Esophagus (tissue), 2 donors: ENCODE measurements around the gene SLC2A11. TPM values are rescaled to one million over a fixed set of nuclear protein-coding genes. Genes with fewer than 3 reads are reported as not detected.

Experiments
- H3K27ac ChIP-seq, 2 donors: one replicate each; pipeline ENCODE4 v1.5.1; 2013; ENCODE audit warnings: low read depth in 2 of 2, mild to moderate bottlenecking in 2 of 2, inconsistent platforms in 1 of 2, low read length in 1 of 2, moderate library complexity in 1 of 2
- H3K27me3 ChIP-seq, 2 donors: one replicate each; pipeline ENCODE4 v1.6.1; 2013; ENCODE audit warnings: low read length in 2 of 2, control low read depth in 1 of 2, mild to moderate bottlenecking in 1 of 2; ENCODE audit not compliant: insufficient read depth in 2 of 2, control insufficient read depth in 1 of 2
- H3K36me3 ChIP-seq, 2 donors: one replicate each; pipeline ENCODE4 v1.6.1; 2013; ENCODE audit warnings: low read length in 1 of 2; ENCODE audit not compliant: control insufficient read depth in 2 of 2, insufficient read depth in 2 of 2
- H3K4me1 ChIP-seq, 2 donors: one replicate each; pipeline ENCODE4 v1.6.1; 2013; ENCODE audit warnings: low read length in 1 of 2; ENCODE audit not compliant: control insufficient read depth in 2 of 2, insufficient read depth in 2 of 2
- H3K4me3 ChIP-seq, 2 donors: one replicate each; pipeline ENCODE4 v1.5.1; 2013; ENCODE audit warnings: low read length in 2 of 2, mild to moderate bottlenecking in 2 of 2, low read depth in 1 of 2, moderate library complexity in 1 of 2
- H3K9me3 ChIP-seq, 2 donors: one replicate each; pipeline ENCODE4 v1.6.1; 2013; ENCODE audit warnings: mild to moderate bottlenecking in 2 of 2, low read depth in 1 of 2, low read length in 1 of 2, moderate library complexity in 1 of 2; ENCODE audit not compliant: control insufficient read depth in 2 of 2, insufficient read depth in 1 of 2
- WGBS, 2 donors: extraction: QIAGEN DNeasy Blood & Tissue Kit; methylation state at CpG; one replicate each; pipeline ENCODE4 v1.1.7; 2013; 5-methylcytosine and 5-hydroxymethylcytosine counted together
- polyA plus RNA-seq, 2 donors: library from polyadenylated mRNA; stranded (reverse); fragments of 200-250 nt; gene quantifications; one replicate each; pipeline ENCODE4 v1.2.3, GENCODE V29; 2013
- donor health status: healthy with polysubstance abuse.
- donor health status: Bipolar disorder and iron deficiency.

The SLC2A11 gene
- polyA plus RNA-seq, 2 donors: 2.5 to 3.9 TPM

DNA sequence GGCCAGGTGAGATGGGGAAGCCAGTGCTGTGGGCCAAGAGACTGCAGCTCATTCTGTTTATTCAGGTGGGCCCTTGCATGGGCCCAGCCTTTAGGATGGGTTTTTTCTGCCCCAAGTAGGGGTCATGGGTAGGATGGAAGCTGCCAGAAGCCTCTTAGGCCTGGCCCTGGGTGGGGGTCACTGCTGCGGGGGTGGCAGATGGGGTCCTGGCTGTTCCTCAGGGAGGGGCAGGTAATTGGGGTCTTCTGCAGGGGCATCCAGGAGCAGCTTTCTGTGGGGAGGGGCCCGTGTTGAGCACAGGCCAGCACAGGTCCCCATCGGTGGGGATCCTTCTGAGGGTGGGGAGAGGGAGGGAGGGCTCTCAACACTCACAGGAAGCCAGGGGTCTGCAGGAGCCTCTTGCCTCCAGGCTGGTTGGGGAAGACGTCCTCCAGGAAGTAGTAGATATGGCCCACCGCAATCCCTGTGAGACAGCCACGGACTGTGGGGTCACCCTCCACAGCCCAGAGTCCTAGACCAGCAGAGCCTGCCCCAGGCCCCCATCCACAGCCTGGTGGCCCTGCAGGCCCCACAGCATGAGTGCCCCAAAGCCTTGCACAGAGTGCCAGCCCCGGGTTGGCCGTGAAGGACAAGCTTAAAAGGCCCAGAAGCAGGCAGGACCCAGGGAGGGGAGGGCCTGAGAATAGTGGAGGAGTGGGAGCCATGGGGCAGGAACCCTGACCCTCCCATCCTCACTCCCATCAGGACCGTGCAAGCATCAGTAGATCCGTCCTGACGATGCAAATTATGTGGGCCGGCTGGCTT lies 20.8 kb upstream of the SLC2A11 start:
- WGBS, 2 donors: 80 to 84% methylated on average over 12 of the region's 12 CpGs
- H3K36me3 ChIP-seq: peaks cover 20 to 31% of the 10 kb centered on the region in 2 donors
- H3K27me3 ChIP-seq: no peaks in the 10 kb centered on the region
- H3K4me3 ChIP-seq: no peak overlapping the region
- H3K4me1 ChIP-seq: peaks cover 0 to 6% of the 10 kb centered on the region in 2 donors
- H3K9me3 ChIP-seq: no peaks in the 10 kb centered on the region
- H3K27ac ChIP-seq: no peak overlapping the region

- WGBS, 2 donors: 71 to 87% methylated on average over 12 of the region's 12 CpGs
- Histone ChIP-seq H3K4me3 (no peak overlapping the region), H3K27me3 (no peaks in the 10 kb centered on the region), H3K27ac (no peak overlapping the region), H3K4me1 (peaks cover 0 to 6% of the 10 kb centered on the region in 2 donors), H3K9me3 (no peaks in the 10 kb centered on the region), H3K36me3 (peaks cover 20 to 28% of the 10 kb centered on the region in 2 donors)
Measured at GRCh38 chr22:23837496-23837859, 20.2 kb upstream of the SLC2A11 start.

DNA sequence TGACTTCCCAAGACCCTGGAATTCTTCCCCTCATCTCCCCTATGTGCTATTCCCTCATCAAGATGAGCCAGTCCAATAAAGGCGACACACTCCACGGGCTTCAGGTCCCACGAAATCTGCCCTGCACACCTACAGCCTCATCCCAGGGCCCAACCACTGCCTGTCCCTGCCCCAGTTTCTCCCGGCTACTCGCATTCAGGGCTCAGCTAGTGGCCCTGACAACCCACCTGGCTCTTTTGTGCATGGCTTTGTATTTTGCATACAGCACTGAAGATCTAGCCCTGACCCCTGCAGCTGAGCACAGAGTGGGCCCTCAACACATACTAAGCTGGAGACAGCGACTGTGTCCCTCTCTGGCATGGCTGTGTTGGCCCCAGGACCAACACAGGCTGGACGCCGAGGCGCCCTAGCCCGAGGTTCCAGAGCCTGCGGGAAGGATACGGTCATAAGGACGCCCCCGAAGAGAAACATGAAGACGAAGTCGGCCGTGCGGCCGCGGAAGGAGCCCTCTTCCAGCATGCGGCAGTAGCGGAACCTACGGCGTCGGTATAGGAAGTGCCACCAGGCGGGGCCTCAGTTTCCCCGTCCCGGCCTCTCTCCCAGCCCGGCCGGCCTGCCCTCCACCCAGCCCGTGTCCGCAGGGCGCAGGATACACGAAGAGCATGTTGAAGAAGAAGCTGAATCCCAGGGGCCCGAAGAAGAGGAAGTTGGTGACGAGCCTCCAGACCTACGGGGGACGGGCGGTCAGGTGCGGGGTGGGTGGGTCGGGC lies 19.6 kb upstream of the SLC2A11 start:
- no peak overlapping the region for H3K4me3 ChIP-seq

GRCh38 chr22:23838681-23839468 lies 18.8 kb upstream of the SLC2A11 start, which contains the start of gene DERL3:
Gene DERL3 (minus strand): TSS chr22:23839006. CDS start chr22:23838987, 19 bp downstream.
- H3K27me3 ChIP-seq: no peaks in the 10 kb centered on the region
- no peak within 1 kb of the TSS for H3K27ac ChIP-seq
- peak within 1 kb of the TSS in 1 of 2 donors; percentile 46 for H3K4me3 ChIP-seq
- WGBS, 2 donors: 3 to 6% methylated on average over 62 to 70 of the region's 70 CpGs
- peaks cover 0 to 6% of the 10 kb centered on the region in 2 donors for H3K4me1 ChIP-seq
- H3K36me3 ChIP-seq: peaks cover 11 to 15% of the 10 kb centered on the region in 2 donors
- H3K9me3 ChIP-seq: no peaks in the 10 kb centered on the region

More for the DNA sequence above, 19.6 kb upstream of the SLC2A11 start:
- Histone ChIP-seq H3K36me3 (peaks cover 19 to 23% of the 10 kb centered on the region in 2 donors), H3K27me3 (no peaks in the 10 kb centered on the region), H3K4me1 (peaks cover 0 to 6% of the 10 kb centered on the region in 2 donors), H3K9me3 (no peaks in the 10 kb centered on the region), H3K27ac (no peak overlapping the region)
- 31 to 46% methylated on average over 41 of the region's 41 CpGs for WGBS, 2 donors

DNA sequence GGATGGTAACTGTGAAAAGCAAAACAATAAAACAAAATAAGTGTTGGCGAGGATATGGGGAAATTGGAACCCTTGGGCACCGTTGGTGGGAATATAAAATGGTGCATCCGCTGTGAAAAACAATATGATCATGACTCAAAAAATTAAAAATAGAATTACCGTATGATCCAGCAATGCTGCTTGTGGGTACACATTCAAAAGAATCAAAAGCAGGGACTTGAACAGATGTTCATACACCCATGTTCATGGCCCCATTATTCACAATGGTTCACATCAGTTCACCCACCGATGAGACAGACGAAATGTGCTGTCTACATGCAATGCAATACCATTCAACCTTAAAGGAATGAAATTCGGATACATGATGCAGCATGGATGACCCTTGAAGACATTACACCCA lies 17.6 kb upstream of the SLC2A11 start:
- 74 to 76% methylated on average over 7 of the region's 7 CpGs for WGBS, 2 donors
- no peaks in the 10 kb centered on the region for H3K9me3 ChIP-seq
- no peaks in the 10 kb centered on the region for H3K27me3 ChIP-seq
- no peak overlapping the region for H3K4me3 ChIP-seq
- peaks cover 0 to 6% of the 10 kb centered on the region in 2 donors for H3K4me1 ChIP-seq
- H3K36me3 ChIP-seq: peaks cover 5 to 8% of the 10 kb centered on the region in 2 donors
- no peak overlapping the region for H3K27ac ChIP-seq

DNA sequence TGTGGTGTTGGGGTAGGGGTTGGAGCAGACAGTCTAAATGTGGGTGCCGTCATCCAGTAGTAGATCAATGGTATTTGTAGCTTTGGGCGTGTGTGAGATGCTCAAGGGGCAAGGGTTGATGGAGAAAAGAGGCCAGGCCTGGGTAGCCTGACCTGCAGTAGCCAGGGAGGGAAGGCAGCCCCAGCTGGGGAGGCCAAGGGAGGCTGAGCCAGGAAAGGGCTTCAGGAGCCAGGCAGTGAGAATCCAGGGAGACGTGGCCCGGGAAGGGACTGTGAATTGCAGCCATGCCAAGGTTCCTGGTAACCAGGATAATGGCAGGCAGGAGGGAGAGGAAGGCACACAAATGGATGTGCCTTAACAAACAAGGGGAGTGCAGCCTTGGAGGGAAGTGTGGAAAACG lies 16.4 kb upstream of the SLC2A11 start:
- H3K36me3 ChIP-seq: peaks cover 0 to 2% of the 10 kb centered on the region in 2 donors
- WGBS, 2 donors: 73 to 78% methylated on average over 5 of the region's 5 CpGs
- peaks cover 0 to 7% of the 10 kb centered on the region in 2 donors for H3K4me1 ChIP-seq
- no peak overlapping the region for H3K27ac ChIP-seq
- no peaks in the 10 kb centered on the region for H3K27me3 ChIP-seq
- no peak overlapping the region for H3K4me3 ChIP-seq
- no peaks in the 10 kb centered on the region for H3K9me3 ChIP-seq

DNA sequence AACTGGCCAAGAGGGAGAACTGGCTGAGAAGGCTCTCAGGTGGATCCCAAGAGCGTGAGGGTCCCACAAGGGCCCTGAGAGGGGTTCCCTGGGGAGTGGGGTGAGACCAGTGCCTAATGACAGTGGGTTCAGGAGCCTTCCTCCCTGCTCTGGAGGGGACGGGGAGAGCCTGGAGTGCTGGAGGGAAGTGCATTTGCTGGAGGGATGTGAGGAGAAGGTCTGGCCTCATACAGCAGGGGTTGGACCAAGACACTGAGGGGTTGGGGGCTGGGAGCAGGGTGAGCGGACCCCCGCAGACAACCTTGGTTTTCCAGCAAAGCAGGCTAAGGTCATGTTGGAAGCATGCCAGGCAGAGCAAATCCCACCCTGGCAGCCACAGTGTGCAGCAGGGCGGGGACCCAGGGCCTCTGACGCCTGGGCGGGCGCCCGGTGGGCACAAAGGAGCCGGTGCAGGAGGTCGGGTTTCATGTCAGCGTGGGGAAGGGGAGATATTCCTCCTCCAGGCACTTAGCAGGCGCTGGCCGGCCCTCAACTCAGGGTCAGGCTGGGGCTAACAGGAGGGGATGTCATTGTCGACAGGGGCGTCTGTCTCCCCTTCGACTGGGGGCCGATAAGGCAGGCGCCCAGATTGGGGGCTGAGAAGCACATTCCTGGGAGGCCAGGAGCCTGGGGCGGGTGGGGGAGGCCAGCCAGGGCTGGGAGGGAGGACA lies 15.8 kb upstream of the SLC2A11 start:
- WGBS, 2 donors: 81% methylated on average over 20 of the region's 20 CpGs
- Histone ChIP-seq H3K27me3 (no peaks in the 10 kb centered on the region), H3K36me3 (peaks cover 0 to 2% of the 10 kb centered on the region in 2 donors), H3K9me3 (no peaks in the 10 kb centered on the region), H3K4me3 (no peak overlapping the region), H3K4me1 (peaks cover 0 to 9% of the 10 kb centered on the region in 2 donors), H3K27ac (no peak overlapping the region)

DNA sequence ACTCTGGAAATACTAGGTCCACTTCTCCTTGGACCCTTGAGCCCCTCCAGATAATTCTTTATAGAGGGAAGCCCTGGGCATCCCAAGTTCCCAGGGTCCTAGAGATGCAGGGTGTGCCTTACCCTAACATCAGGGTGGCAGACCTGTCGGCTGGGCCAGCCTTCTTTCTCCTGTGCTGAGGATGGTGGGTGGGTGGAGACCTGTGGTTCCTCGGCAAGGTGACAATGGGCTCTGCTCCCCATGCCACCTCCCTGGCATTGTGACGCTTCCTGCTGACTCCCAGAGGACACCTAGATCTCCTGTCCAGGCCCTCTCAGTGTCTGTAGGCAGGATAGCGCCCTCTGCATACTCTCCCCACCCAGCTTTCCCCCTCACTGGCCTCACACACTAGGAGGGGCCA lies 15.1 kb upstream of the SLC2A11 start:
- Histone ChIP-seq H3K27ac (no peak overlapping the region), H3K4me1 (peaks cover 0 to 9% of the 10 kb centered on the region in 2 donors), H3K36me3 (no peaks in the 10 kb centered on the region), H3K4me3 (no peak overlapping the region), H3K9me3 (no peaks in the 10 kb centered on the region), H3K27me3 (no peaks in the 10 kb centered on the region)
- WGBS, 2 donors: 74 to 80% methylated on average over 4 of the region's 4 CpGs
